HepG2 (cell line): Measurements from ENCODE around the gene DMRT3.

Source experiments
- EZH2 ChIP-seq: conservative IDR thresholded peaks from 2 replicates; pipeline ENCODE4 v1.6.1; 2012; ENCODE audit warnings: mild to moderate bottlenecking, low read depth, low read length, moderate library complexity
- FIP1L1 ChIP-seq: fragments of 200-400 bp; formaldehyde crosslinking; IDR thresholded peaks from 2 replicates; pipeline ENCODE4 v1.6.1; 2018; ENCODE audit warnings: low read depth, mild to moderate bottlenecking, low read length, moderate library complexity, borderline replicate concordance; ENCODE audit not compliant: insufficient read depth
- KDM1A ChIP-seq: IDR thresholded peaks from 2 replicates; pipeline ENCODE4 v1.6.1; 2016; ENCODE audit warnings: missing compliant biosample characterization
- KDM5B ChIP-seq: sonication (generic); formaldehyde crosslinking; IDR thresholded peaks from 2 replicates; pipeline ENCODE4 v1.4.0; 2020; ENCODE audit warnings: missing genetic modification reagents, mild to moderate bottlenecking, borderline replicate concordance
- MAFK ChIP-seq, 2 experiments: IDR thresholded peaks in 1 of 2; conservative IDR thresholded peaks in 1 of 2; 2 replicates each; pipeline ENCODE4 v1.6.1; 2011; ENCODE audit warnings: improper control_type of control experiment in 2 of 2, low read length in 2 of 2
- POLR2A ChIP-seq, 2 experiments: IDR thresholded peaks; 2 replicates each; pipeline ENCODE4 v1.6.1; 2011; ENCODE audit warnings: low read depth in 2 of 2, low read length in 2 of 2, mild to moderate bottlenecking in 1 of 2, moderate library complexity in 1 of 2; ENCODE audit not compliant: insufficient read depth in 1 of 2
- SIX4 ChIP-seq: sonication (generic); formaldehyde crosslinking; IDR thresholded peaks from 2 replicates; pipeline ENCODE4 v1.4.0; 2020; ENCODE audit warnings: missing genetic modification reagents
- SRF ChIP-seq: IDR thresholded peaks from 2 replicates; pipeline ENCODE4 v1.6.1; 2011; ENCODE audit warnings: mild to moderate bottlenecking, low read depth, low read length, moderate library complexity
- ZFX ChIP-seq: sonication (generic); formaldehyde crosslinking; IDR thresholded peaks from 2 replicates; pipeline ENCODE4 v1.4.0; 2020; ENCODE audit warnings: mild to moderate bottlenecking, low read depth, missing genetic modification reagents, moderate library complexity
- ZNF589 ChIP-seq: sonication (generic); formaldehyde crosslinking; conservative IDR thresholded peaks from 2 replicates; pipeline ENCODE4 v1.8.0; 2022; ENCODE audit warnings: mild to moderate bottlenecking, moderate library complexity, missing genetic modification reagents
- TF ChIP-seq, protein P1 (sequence below): IDR thresholded peaks from 2 replicates; pipeline ENCODE4 v1.6.1; 2016; ENCODE audit warnings: missing compliant biosample characterization, missing genetic modification reagents, borderline replicate concordance
- TF ChIP-seq, protein P2 (sequence below): sonication (generic); formaldehyde crosslinking; IDR thresholded peaks from 2 replicates; pipeline ENCODE4 v1.5.0; 2020; ENCODE audit warnings: mild to moderate bottlenecking, missing genetic modification reagents, moderate library complexity

DNA sequence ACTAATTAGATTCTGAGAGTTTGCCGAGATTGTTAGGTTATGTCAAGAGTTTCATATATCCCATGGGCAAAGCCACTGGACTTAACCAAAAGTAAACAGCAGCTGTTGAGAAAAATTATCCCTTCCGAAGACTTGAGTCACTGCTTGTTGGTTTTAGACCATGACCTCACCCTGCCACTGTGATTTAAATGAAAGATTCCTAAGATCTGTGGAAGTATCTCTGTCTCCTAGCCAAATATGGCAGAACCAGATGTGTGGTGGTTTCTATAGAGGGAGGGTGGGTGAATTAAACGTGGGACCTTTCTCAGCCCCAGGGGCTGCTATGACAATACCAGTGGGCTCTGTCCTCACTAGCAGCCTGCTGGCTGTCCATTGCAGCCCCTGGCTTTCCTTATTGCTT, 19.3 kb downstream of the DMRT3 start:
- TF ChIP-seq POLR2A (IDR thresholded peaks at IDR 0.05; ENCODE audit: insufficient read depth in 1 of 2, low read depth in 2 of 2, low read length in 2 of 2) (no peak), SRF (no peak), ZFX (no peak), KDM1A (CRISPR knock-in tag) (no peak), EZH2 (no peak), SIX4 (CRISPR knock-in tag) (no peak), KDM5B (CRISPR knock-in tag) (no peak), FIP1L1 (no peak), ZNF589 (CRISPR knock-in tag) (no peak), MAFK (conservative IDR thresholded peaks at IDR 0.05 in 1 of 2, IDR thresholded peaks at IDR 0.05 in 1 of 2; ENCODE audit: low read length in 2 of 2) (no peak)
- TF ChIP-seq, protein P1, sequence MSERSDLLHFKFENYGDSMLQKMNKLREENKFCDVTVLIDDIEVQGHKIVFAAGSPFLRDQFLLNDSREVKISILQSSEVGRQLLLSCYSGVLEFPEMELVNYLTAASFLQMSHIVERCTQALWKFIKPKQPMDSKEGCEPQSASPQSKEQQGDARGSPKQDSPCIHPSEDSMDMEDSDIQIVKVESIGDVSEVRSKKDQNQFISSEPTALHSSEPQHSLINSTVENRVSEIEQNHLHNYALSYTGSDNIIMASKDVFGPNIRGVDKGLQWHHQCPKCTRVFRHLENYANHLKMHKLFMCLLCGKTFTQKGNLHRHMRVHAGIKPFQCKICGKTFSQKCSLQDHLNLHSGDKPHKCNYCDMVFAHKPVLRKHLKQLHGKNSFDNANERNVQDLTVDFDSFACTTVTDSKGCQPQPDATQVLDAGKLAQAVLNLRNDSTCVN (CRISPR knock-in tag), result no peak
- TF ChIP-seq, protein P2, sequence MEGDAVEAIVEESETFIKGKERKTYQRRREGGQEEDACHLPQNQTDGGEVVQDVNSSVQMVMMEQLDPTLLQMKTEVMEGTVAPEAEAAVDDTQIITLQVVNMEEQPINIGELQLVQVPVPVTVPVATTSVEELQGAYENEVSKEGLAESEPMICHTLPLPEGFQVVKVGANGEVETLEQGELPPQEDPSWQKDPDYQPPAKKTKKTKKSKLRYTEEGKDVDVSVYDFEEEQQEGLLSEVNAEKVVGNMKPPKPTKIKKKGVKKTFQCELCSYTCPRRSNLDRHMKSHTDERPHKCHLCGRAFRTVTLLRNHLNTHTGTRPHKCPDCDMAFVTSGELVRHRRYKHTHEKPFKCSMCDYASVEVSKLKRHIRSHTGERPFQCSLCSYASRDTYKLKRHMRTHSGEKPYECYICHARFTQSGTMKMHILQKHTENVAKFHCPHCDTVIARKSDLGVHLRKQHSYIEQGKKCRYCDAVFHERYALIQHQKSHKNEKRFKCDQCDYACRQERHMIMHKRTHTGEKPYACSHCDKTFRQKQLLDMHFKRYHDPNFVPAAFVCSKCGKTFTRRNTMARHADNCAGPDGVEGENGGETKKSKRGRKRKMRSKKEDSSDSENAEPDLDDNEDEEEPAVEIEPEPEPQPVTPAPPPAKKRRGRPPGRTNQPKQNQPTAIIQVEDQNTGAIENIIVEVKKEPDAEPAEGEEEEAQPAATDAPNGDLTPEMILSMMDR, result no peak
